Measurements from ENCODE around the gene POLR3F.
"Not testable (repeated sequence)": the region's sequence is repeated elsewhere in the genome, so short reads cannot be mapped to it uniquely, and the experiment has no call there.

The POLR3F gene

GRCh38 chr20:18504479-18505060 lies 37.4 kb downstream of the POLR3F start:
- DNase-seq (ENCODE audit: low read depth in 2 of 2, low spot score in 1 of 2), result no peak

GRCh38 chr20:18506744-18507143 lies 39.6 kb downstream of the POLR3F start:
- no peak for DNase-seq (ENCODE audit: low read depth in 2 of 2, low spot score in 1 of 2)

GRCh38 chr20:18507218-18508191 lies 40.3 kb downstream of the POLR3F start, which contains the start of gene SEC23B:
Gene SEC23B (plus strand): TSS chr20:18507940. CDS start chr20:18510836, 2,896 bp downstream.
- peak; percentile 97 to 98 for DNase-seq (ENCODE audit: low read depth in 2 of 2, low spot score in 1 of 2)

- DNase-seq (ENCODE audit: low read depth in 2 of 2, low spot score in 1 of 2), result no peak
These were observed 44.4 kb downstream of the POLR3F start for GRCh38 chr20:18511571-18511970.

- DNase-seq (ENCODE audit: low read depth in 2 of 2, low spot score in 1 of 2), result no peak
These were observed 46.0 kb downstream of the POLR3F start for GRCh38 chr20:18513208-18513607.

- DNase-seq (ENCODE audit: low read depth in 2 of 2, low spot score in 1 of 2), result no peak
These were observed 46.9 kb downstream of the POLR3F start for GRCh38 chr20:18514127-18514526.

- no peak for DNase-seq (ENCODE audit: low read depth in 2 of 2, low spot score in 1 of 2)
These were observed 48.8 kb downstream of the POLR3F start for GRCh38 chr20:18515973-18516372.

- not testable (repeated sequence) for DNase-seq (ENCODE audit: low read depth in 2 of 2, low spot score in 1 of 2)
These were observed 54.9 kb downstream of the POLR3F start for GRCh38 chr20:18522066-18522465.

GRCh38 chr20:18523066-18523465 lies 55.9 kb downstream of the POLR3F start:
- no peak for DNase-seq (ENCODE audit: low read depth in 2 of 2, low spot score in 1 of 2)

- DNase-seq (ENCODE audit: low read depth in 2 of 2, low spot score in 1 of 2), result no peak
These were observed 57.5 kb downstream of the POLR3F start for GRCh38 chr20:18524646-18525045.

GRCh38 chr20:18526761-18527160 lies 59.6 kb downstream of the POLR3F start:
- DNase-seq (ENCODE audit: low read depth in 2 of 2, low spot score in 1 of 2), result not testable (repeated sequence)

GRCh38 chr20:18527339-18527738 lies 60.1 kb downstream of the POLR3F start:
- DNase-seq (ENCODE audit: low read depth in 2 of 2, low spot score in 1 of 2), result no peak

- no peak for DNase-seq (ENCODE audit: low read depth in 2 of 2, low spot score in 1 of 2)
These were observed 60.6 kb downstream of the POLR3F start for GRCh38 chr20:18527836-18528235.

- no peak for DNase-seq (ENCODE audit: low read depth in 2 of 2, low spot score in 1 of 2)
These were observed 61.9 kb downstream of the POLR3F start for GRCh38 chr20:18529041-18529440.

- DNase-seq (ENCODE audit: low read depth in 2 of 2, low spot score in 1 of 2), result no peak
These were observed 65.4 kb downstream of the POLR3F start for GRCh38 chr20:18532626-18533025.

GRCh38 chr20:18533491-18533890 lies 66.3 kb downstream of the POLR3F start:
- no peak for DNase-seq (ENCODE audit: low read depth in 2 of 2, low spot score in 1 of 2)

GRCh38 chr20:18533978-18534644 lies 66.9 kb downstream of the POLR3F start:
- no peak for DNase-seq (ENCODE audit: low read depth in 2 of 2, low spot score in 1 of 2)

Data from stimulated activated CD8-positive, alpha-beta memory T cell treated with anti-CD3 and anti-CD28 coated beads, Interleukin-4, amount 100 ng/mL, for 4 hours (primary cell).